Astrocyte (in vitro differentiated cells and primary cell): ENCODE results near the gene TM7SF2. TPM values are rescaled to one million over a fixed set of nuclear protein-coding genes. Genes with fewer than 3 reads are reported as not detected.

Experiments
- DNase-seq: peaks from one replicate; pipeline ENCODE4 v3.0.0-alpha.2; 2010; ENCODE audit warnings: low read depth
- FAIRE-seq: peaks from 2 replicates; lab custom pipeline; 2011; peaks lifted over from hg19 to GRCh38; lab: Jason Lieb, UNC
- H2AFZ ChIP-seq: 2 replicates; pipeline ENCODE4 v1.6.0; 2012; ENCODE audit warnings: low read depth, low read length, inconsistent platforms
- H3K27ac ChIP-seq: 2 replicates; pipeline ENCODE4 v1.5.1; 2011; ENCODE audit warnings: low read depth, low read length, inconsistent platforms
- H3K27me3 ChIP-seq: 2 replicates; pipeline ENCODE4 v1.6.0; 2011; ENCODE audit warnings: low read length, inconsistent platforms; ENCODE audit not compliant: insufficient read depth
- H3K36me3 ChIP-seq: 2 replicates; pipeline ENCODE4 v1.5.1; 2011; ENCODE audit warnings: low read length, inconsistent platforms; ENCODE audit not compliant: insufficient read depth
- H3K4me1 ChIP-seq: 2 replicates; pipeline ENCODE4 v1.5.1; 2011; ENCODE audit warnings: low read length, inconsistent platforms; ENCODE audit not compliant: insufficient read depth
- H3K4me2 ChIP-seq: 2 replicates; pipeline ENCODE4 v1.6.0; 2012; ENCODE audit warnings: low read length, inconsistent platforms
- H3K4me3 ChIP-seq: 2 replicates; pipeline ENCODE4 v1.5.1; 2011; ENCODE audit warnings: low read depth, mild to moderate bottlenecking, low read length, inconsistent platforms; ENCODE audit not compliant: insufficient read depth
- H3K79me2 ChIP-seq: 2 replicates; pipeline ENCODE4 v1.6.0; 2012; ENCODE audit warnings: mild to moderate bottlenecking, low read length, inconsistent platforms; ENCODE audit not compliant: insufficient read depth
- H3K9ac ChIP-seq: 2 replicates; pipeline ENCODE4 v1.6.0; 2012; ENCODE audit warnings: mild to moderate bottlenecking, low read length, inconsistent platforms
- H3K9me3 ChIP-seq: 2 replicates; pipeline ENCODE4 v1.5.1; 2012; ENCODE audit warnings: low read depth, mild to moderate bottlenecking, low read length, inconsistent platforms; ENCODE audit not compliant: insufficient read depth
- H4K20me1 ChIP-seq: 2 replicates; pipeline ENCODE4 v1.6.0; 2012; ENCODE audit warnings: low read length, inconsistent platforms; ENCODE audit not compliant: insufficient read depth
- H3K27ac Mint-ChIP-seq: one replicate; pipeline ENCODE4 v1.8.0; 2021; ENCODE audit warnings: mild to moderate bottlenecking, mixed read lengths; ENCODE audit not compliant: unreplicated experiment
- H3K27me3 Mint-ChIP-seq: one replicate; pipeline ENCODE4 v1.8.0; 2021; ENCODE audit warnings: low read depth, mixed read lengths; ENCODE audit not compliant: unreplicated experiment
- H3K36me3 Mint-ChIP-seq: one replicate; pipeline ENCODE4 v1.8.0; 2021; ENCODE audit warnings: low read depth, mixed read lengths; ENCODE audit not compliant: unreplicated experiment
- H3K4me1 Mint-ChIP-seq: one replicate; pipeline ENCODE4 v1.8.0; 2021; ENCODE audit warnings: low read depth, mixed read lengths; ENCODE audit not compliant: unreplicated experiment
- H3K4me3 Mint-ChIP-seq: one replicate; pipeline ENCODE4 v1.8.0; 2021; ENCODE audit warnings: mild to moderate bottlenecking, moderate library complexity, mixed read lengths; ENCODE audit not compliant: unreplicated experiment
- H3K9me3 Mint-ChIP-seq: one replicate; pipeline ENCODE4 v1.8.0; 2021; ENCODE audit warnings: mild to moderate bottlenecking, mixed read lengths; ENCODE audit not compliant: unreplicated experiment
- EZH2 ChIP-seq: IDR thresholded peaks from 2 replicates; pipeline ENCODE4 v1.6.1; 2012; ENCODE audit warnings: mild to moderate bottlenecking, low read length, inconsistent platforms; ENCODE audit not compliant: insufficient read depth
- total RNA-seq: library from RNA; stranded (reverse); gene quantifications from 2 replicates; pipeline ENCODE4 v1.2.1, GENCODE V29; 2021
- TF ChIP-seq, protein P1 (sequence below): IDR thresholded peaks from 2 replicates; pipeline ENCODE4 v1.5.1; 2011; ENCODE audit warnings: low read depth, mild to moderate bottlenecking, inconsistent platforms, low read length, moderate library complexity; ENCODE audit not compliant: insufficient read depth

The TM7SF2 gene
- total RNA-seq, 1 donor from 2014 or later = 23.9 TPM

DNA sequence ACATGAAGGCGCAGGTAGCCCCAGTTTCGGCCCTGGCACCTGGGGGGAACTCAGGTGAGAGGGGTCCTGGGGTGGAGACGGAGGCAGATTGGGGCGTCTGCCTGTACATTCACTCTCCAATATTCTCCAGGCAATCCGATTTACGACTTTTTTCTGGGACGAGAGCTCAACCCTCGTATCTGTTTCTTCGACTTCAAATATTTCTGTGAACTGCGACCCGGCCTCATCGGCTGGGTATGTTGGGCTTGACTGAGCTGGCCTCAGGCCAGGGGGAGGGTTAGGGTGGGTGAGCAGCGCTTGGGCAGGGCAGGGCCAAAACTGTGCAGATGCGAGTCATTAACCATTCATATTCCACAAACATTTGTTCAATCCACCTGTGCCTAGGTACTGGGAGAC lies 1.7 kb downstream of the TM7SF2 start:
- Histone ChIP-seq H2AFZ (no peak overlapping the region), H3K27me3 (no peaks in the 10 kb centered on the region), H3K4me3 (no peak overlapping the region), H3K9me3 (no peaks in the 10 kb centered on the region), H3K36me3 (no peaks in the 10 kb centered on the region), H3K9ac (peak overlapping the region; percentile 74), H3K4me2 (peak overlapping the region; percentile 96), H3K27ac (no peak overlapping the region), H3K4me1 (peaks cover 34% of the 10 kb centered on the region), H3K79me2 (peaks cover 23% of the 10 kb centered on the region), H4K20me1 (peaks cover 22% of the 10 kb centered on the region)
- H3K36me3 Mint-ChIP-seq = peaks cover 8% of the 10 kb centered on the region
- no peak for TF ChIP-seq EZH2
- TF ChIP-seq, protein P1, sequence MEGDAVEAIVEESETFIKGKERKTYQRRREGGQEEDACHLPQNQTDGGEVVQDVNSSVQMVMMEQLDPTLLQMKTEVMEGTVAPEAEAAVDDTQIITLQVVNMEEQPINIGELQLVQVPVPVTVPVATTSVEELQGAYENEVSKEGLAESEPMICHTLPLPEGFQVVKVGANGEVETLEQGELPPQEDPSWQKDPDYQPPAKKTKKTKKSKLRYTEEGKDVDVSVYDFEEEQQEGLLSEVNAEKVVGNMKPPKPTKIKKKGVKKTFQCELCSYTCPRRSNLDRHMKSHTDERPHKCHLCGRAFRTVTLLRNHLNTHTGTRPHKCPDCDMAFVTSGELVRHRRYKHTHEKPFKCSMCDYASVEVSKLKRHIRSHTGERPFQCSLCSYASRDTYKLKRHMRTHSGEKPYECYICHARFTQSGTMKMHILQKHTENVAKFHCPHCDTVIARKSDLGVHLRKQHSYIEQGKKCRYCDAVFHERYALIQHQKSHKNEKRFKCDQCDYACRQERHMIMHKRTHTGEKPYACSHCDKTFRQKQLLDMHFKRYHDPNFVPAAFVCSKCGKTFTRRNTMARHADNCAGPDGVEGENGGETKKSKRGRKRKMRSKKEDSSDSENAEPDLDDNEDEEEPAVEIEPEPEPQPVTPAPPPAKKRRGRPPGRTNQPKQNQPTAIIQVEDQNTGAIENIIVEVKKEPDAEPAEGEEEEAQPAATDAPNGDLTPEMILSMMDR = no peak
- FAIRE-seq = no peak
- H3K4me3 Mint-ChIP-seq = peak overlapping the region; percentile 82
- no peak for DNase-seq
- no peaks in the 10 kb centered on the region for H3K9me3 Mint-ChIP-seq
- H3K4me1 Mint-ChIP-seq = peaks cover 6% of the 10 kb centered on the region
- no peaks in the 10 kb centered on the region for H3K27me3 Mint-ChIP-seq
- peak overlapping the region; percentile 67 for H3K27ac Mint-ChIP-seq

DNA sequence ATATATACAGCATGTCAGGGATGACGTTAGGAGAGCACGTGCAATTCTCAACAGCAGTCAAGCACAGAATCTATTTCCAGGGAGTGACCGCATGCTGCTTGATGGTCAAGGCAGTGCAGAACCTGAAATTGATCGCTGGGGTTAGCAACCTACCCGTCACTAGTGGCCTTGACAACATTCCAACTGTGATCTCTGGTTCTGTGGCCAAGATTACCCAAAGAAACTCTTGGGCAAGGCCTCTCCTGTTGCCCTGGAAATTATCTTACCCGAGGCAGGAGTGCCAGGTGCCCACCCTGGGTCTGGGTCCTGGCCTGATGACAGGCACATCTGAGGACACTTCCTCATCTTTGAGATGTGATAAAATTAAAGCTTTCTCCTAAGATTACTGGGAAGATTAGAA lies 2.2 kb downstream of the TM7SF2 start:
- Mint-ChIP-seq H3K36me3 (peaks cover 10% of the 10 kb centered on the region), H3K4me3 (peak overlapping the region; percentile 82), H3K27ac (peak overlapping the region; percentile 62), H3K4me1 (peaks cover 6% of the 10 kb centered on the region), H3K9me3 (no peaks in the 10 kb centered on the region), H3K27me3 (no peaks in the 10 kb centered on the region)
- no peak for DNase-seq
- Histone ChIP-seq H4K20me1 (peaks cover 26% of the 10 kb centered on the region), H3K36me3 (no peaks in the 10 kb centered on the region), H3K27me3 (no peaks in the 10 kb centered on the region), H2AFZ (no peak overlapping the region), H3K9ac (no peak overlapping the region), H3K4me3 (no peak overlapping the region), H3K4me1 (peaks cover 34% of the 10 kb centered on the region), H3K4me2 (no peak overlapping the region), H3K9me3 (no peaks in the 10 kb centered on the region), H3K79me2 (peaks cover 23% of the 10 kb centered on the region), H3K27ac (no peak overlapping the region)
- TF ChIP-seq EZH2 = no peak
- TF ChIP-seq, protein P1 = no peak
- no peak for FAIRE-seq

DNA sequence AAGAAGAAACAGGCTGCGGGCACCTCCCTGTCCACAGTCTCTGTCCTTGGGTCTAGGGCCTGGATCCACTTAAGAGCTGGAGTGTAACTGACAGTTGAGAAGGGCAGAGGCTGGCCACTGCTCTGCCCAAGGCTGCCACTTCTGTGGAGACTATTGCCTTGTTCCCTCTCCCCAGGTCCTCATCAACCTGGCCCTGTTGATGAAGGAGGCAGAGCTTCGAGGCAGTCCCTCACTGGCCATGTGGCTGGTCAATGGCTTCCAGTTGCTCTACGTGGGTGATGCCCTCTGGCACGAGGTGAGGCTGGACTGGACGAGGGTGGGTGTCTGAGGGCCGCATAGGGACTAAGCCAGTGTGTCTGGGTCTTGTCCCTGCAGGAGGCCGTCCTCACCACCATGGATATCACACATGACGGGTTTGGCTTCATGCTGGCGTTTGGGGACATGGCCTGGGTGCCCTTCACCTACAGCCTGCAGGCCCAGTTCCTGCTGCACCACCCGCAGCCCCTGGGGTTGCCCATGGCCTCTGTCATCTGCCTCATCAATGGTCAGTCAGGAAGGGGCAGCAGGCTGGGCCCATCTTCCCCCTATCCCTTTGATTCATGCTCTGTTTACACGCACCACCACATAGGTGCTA lies 3.0 kb downstream of the TM7SF2 start:
- Mint-ChIP-seq H3K4me3 (peak overlapping the region; percentile 34), H3K9me3 (no peaks in the 10 kb centered on the region), H3K4me1 (peaks cover 6% of the 10 kb centered on the region), H3K27ac (no peak overlapping the region), H3K36me3 (peaks cover 9% of the 10 kb centered on the region), H3K27me3 (no peaks in the 10 kb centered on the region)
- Histone ChIP-seq H4K20me1 (peaks cover 27% of the 10 kb centered on the region), H3K4me1 (peaks cover 34% of the 10 kb centered on the region), H3K9ac (no peak overlapping the region), H2AFZ (no peak overlapping the region), H3K9me3 (no peaks in the 10 kb centered on the region), H3K4me2 (no peak overlapping the region), H3K27ac (no peak overlapping the region), H3K27me3 (no peaks in the 10 kb centered on the region), H3K79me2 (peaks cover 25% of the 10 kb centered on the region), H3K36me3 (peaks cover 2% of the 10 kb centered on the region), H3K4me3 (no peak overlapping the region)
- TF ChIP-seq, protein P1 = no peak
- TF ChIP-seq EZH2 = no peak
- no peak for DNase-seq
- FAIRE-seq = no peak
